Measurements from ENCODE around the gene ORC3. TPM values are rescaled to one million over a fixed set of nuclear protein-coding genes. Genes with fewer than 3 reads are reported as not detected.

The ORC3 gene
- total RNA-seq, 2 donors from 2014 or later: 14.5 to 21.4 TPM

DNA sequence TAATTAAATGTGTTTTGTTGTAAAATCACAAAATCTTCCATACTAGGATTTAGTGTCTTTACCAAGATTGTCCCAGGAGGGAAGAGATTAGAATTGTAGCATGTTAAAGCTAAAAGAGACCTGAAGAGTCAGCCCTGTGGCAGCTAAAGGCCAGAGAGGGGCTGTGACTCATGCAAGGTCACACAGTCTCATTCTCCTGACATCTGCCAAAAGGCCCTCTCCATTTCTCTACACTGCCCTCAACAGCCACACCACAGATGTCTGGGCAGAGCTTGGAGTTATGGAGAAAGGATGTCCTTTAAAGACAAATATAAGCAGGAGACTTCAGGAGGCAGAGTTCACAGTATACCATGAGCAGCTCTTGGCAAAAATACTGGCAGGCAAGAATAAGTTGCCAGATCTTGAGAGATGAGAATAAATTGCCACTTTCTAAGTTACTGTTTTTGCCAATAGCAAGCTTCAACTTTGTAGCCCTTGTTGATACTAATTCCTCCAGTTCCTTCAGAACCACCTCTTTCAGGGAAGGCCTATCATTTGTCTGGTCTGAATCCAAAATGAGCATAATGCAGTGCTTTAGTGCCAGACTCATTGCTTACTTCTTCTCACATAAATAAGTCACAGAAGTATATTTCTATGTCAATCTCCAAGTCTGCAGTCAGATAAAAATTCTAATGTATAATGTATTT lies 70.4 kb downstream of the ORC3 start:
- no peaks in the 10 kb centered on the region for H3K4me1 ChIP-seq
- TF ChIP-seq, protein P1, sequence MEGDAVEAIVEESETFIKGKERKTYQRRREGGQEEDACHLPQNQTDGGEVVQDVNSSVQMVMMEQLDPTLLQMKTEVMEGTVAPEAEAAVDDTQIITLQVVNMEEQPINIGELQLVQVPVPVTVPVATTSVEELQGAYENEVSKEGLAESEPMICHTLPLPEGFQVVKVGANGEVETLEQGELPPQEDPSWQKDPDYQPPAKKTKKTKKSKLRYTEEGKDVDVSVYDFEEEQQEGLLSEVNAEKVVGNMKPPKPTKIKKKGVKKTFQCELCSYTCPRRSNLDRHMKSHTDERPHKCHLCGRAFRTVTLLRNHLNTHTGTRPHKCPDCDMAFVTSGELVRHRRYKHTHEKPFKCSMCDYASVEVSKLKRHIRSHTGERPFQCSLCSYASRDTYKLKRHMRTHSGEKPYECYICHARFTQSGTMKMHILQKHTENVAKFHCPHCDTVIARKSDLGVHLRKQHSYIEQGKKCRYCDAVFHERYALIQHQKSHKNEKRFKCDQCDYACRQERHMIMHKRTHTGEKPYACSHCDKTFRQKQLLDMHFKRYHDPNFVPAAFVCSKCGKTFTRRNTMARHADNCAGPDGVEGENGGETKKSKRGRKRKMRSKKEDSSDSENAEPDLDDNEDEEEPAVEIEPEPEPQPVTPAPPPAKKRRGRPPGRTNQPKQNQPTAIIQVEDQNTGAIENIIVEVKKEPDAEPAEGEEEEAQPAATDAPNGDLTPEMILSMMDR (IDR thresholded peaks at IDR 0.05): no peak

DNA sequence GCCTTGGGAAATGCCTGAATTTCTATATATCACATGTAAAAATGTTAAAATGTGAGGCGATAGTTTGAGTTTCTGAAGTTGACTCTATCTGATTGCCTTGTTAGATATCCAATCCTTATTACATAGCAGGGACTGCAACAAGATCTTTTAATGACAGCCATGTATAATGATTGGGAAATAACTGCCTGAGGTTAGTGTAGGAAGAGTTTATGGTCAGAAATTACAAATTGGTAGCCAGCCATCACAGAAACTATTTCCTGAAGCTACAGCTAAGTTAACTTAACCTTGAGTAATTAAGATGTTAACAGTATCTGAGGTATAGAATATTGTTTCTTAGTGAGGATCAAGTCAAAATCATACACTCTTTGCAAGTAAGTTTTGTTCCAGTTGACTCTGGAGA lies 71.1 kb downstream of the ORC3 start:
- Histone ChIP-seq H3K36me3 (peaks cover 4% of the 10 kb centered on the region), H3K4me3 (no peak overlapping the region), H3K27me3 (no peaks in the 10 kb centered on the region), H3K27ac (peak overlapping the region in 1 of 2 donors; percentile 11), H3K9me3 (no peaks in the 10 kb centered on the region), H3K4me1 (no peaks in the 10 kb centered on the region)
- TF ChIP-seq, protein P1 (IDR thresholded peaks at IDR 0.05): no peak
- DNase-seq (ENCODE audit: low spot score): no peak

More for the DNA sequence above, 70.4 kb downstream of the ORC3 start:
- Histone ChIP-seq H3K27ac (peak overlapping the region in 1 of 2 donors; percentile 55), H3K4me3 (no peak overlapping the region), H3K27me3 (no peaks in the 10 kb centered on the region), H3K9me3 (no peaks in the 10 kb centered on the region), H3K36me3 (peaks cover 4% of the 10 kb centered on the region)
- DNase-seq (ENCODE audit: low spot score): no peak

DNA sequence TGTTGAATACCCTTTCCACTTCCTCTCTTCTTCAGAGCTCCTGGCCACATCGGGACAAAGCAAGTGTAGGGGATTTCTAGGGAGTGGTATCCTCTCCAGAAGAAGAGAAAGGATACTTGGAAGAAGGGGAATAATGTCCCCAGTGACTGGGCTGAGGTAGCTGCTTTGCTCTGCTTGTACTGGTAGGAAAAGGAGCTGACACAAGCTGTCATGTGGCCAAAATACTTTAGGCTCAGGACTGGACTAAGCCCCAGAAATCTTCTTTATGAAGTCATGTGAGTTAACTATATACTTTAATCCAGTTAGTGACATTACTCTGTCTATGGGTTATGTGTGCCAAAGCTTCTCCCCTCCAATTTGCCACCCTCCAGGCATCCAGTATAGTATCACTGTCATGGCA lies 71.6 kb downstream of the ORC3 start:
- no peak for DNase-seq (ENCODE audit: low spot score)
- Histone ChIP-seq H3K4me1 (no peaks in the 10 kb centered on the region), H3K27ac (peak overlapping the region in 1 of 2 donors; percentile 11), H3K9me3 (no peaks in the 10 kb centered on the region), H3K27me3 (no peaks in the 10 kb centered on the region), H3K36me3 (peaks cover 4% of the 10 kb centered on the region), H3K4me3 (no peak overlapping the region)
- TF ChIP-seq, protein P1 (IDR thresholded peaks at IDR 0.05): no peak

DNA sequence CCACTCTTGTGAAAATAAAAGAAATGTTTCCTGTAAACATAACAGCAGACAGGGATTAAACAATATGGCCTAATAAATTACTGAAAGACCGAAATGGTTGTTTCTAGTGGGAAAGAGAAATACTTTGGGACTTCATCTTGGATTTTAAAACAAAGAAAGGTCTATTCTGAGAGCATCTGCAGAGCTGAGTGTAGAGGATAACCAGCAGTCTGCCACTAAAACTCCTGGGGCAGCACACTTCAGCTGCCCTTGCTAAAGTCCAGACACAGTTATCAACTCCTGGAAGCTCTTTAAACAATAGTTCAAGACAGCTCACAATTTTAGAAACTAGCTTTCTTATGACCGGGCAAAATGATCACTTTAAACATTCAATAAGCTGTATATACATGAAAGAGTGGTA lies 73.5 kb downstream of the ORC3 start:
- no peaks in the 10 kb centered on the region for H3K36me3 ChIP-seq
- no peak overlapping the region for H3K4me3 ChIP-seq
- peak overlapping the region; percentile 11 to 17 for H3K27ac ChIP-seq
- no peaks in the 10 kb centered on the region for H3K9me3 ChIP-seq
- no peaks in the 10 kb centered on the region for H3K4me1 ChIP-seq
- no peaks in the 10 kb centered on the region for H3K27me3 ChIP-seq
- TF ChIP-seq, protein P1 (IDR thresholded peaks at IDR 0.05): no peak
- DNase-seq (ENCODE audit: low spot score): no peak

DNA sequence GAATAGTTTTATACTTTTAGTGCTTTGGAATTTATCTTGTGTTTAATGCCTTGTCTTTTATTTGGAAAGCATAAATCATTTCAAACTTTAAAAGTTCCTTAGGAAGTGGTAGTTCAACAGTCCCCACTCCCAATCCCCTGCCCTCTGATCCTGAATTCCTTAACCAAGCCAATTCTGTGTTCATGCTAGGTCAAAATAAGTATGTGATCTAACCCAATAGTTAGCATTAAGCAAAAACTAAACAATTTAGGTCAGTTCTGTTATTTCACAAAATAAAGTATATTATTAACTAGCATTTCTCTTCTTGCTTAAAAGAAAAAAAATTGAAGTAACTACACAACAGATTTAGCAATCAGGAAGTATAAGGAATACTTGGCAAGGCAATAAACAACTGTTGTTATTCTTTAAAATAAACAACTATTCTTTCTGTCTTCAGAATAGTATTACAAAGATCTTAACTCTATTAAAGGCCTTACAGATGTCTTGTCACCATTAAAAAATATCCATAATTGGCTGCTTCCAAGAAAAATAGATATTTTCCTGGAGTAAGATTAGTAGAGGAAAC lies 75.1 kb downstream of the ORC3 start:
- H3K27me3 ChIP-seq: no peaks in the 10 kb centered on the region
- TF ChIP-seq, protein P1 (IDR thresholded peaks at IDR 0.05): no peak
- no peak overlapping the region for H3K27ac ChIP-seq
- no peaks in the 10 kb centered on the region for H3K9me3 ChIP-seq
- no peaks in the 10 kb centered on the region for H3K36me3 ChIP-seq
- no peak for DNase-seq (ENCODE audit: low spot score)
- H3K4me1 ChIP-seq: no peaks in the 10 kb centered on the region
- H3K4me3 ChIP-seq: no peak overlapping the region

Data from right atrium auricular region (tissue), 2 donors.